OCI-LY3 (cell line): ENCODE results near the gene PGLYRP3.

Experiments used
- CTCF ChIP-seq: fragments of 200-600, 300-600 bp; sonication (generic); IDR thresholded peaks from 2 replicates; pipeline ENCODE4 v1.5.1; 2014; ENCODE audit warnings: antibody characterized with exemption, low read length, low read depth
- EZH2phosphoT487 ChIP-seq: fragments of 200-600 bp; shearing (Covaris generic); IDR thresholded peaks from 2 replicates; pipeline ENCODE4 v1.6.1; 2018; ENCODE audit warnings: antibody characterized with exemption, mixed run types, low read depth

DNA sequence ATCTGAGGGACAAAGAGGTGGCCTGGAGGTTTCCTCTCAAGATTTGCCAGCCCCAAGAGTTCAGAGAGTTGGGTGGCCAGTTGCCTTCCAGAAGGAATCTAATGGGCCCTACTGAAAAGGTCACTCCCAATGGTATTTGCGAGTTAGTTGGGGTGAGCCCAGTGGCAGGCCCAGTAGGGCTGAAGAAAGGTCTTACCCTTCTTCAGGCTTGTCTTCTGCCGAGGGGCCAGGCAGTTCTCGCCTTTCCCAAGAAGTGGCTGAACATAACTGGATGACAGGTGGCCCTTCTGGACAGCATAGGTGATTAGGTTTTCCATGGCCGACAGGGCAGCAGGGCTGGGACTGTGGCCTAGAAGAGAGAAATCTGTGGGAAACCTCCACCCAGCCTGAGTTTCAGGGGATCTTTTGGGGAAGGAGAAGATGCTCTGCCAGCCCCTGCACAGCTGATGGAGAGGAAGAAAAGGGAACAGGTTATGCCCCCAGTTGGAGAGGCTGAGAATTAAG is 28.7 kb upstream of the PGLYRP3 start:
- TF ChIP-seq CTCF, result no peak
- TF ChIP-seq EZH2phosphoT487, result no peak
